BJ (cell line): ENCODE data around the gene ATE1. TPM values are rescaled to one million over a fixed set of nuclear protein-coding genes. Genes with fewer than 3 reads are reported as not detected.

Experiments
- CTCF ChIA-PET: fragments of 350-600 bp; formaldehyde crosslinking; extraction: SDS; loops from one replicate; lab custom pipeline; 2021; ENCODE audit warnings: antibody characterized with exemption, inconsistent platforms; lab: Yijun Ruan, JAX
- POLR2A ChIA-PET: fragments of 300-600 bp; sonication (Branson Sonifier 250); formaldehyde crosslinking; extraction: SDS; loops from one replicate; lab custom pipeline; 2021; ENCODE audit warnings: antibody characterized with exemption; lab: Charles Lee
- DNase-seq: peaks from one replicate; pipeline ENCODE4 v3.0.0-alpha.2; 2011; ENCODE audit warnings: low read depth
- H3K27me3 ChIP-seq: 2 replicates; pipeline ENCODE4 v1.6.0; 2011; ENCODE audit warnings: low read length; ENCODE audit not compliant: control insufficient read depth, insufficient read depth
- H3K36me3 ChIP-seq: 2 replicates; pipeline ENCODE4 v1.5.1; 2011; ENCODE audit warnings: low read length; ENCODE audit not compliant: control insufficient read depth, insufficient read depth
- H3K4me3 ChIP-seq: 2 replicates; pipeline ENCODE4 v1.5.1; 2011; ENCODE audit warnings: low read depth, mild to moderate bottlenecking, control low read depth, low read length
- CTCF ChIP-seq: IDR thresholded peaks from 2 replicates; pipeline ENCODE4 v1.5.1; 2011; ENCODE audit warnings: low read depth, mild to moderate bottlenecking, control low read depth, inconsistent platforms, low read length, moderate library complexity; ENCODE audit not compliant: insufficient read depth
- polyA plus RNA-seq: library from polyadenylated mRNA; depleted of rRNA; stranded (reverse); fragments of >200 nt; gene quantifications from 2 replicates; pipeline ENCODE4 v1.2.3, GENCODE V29; 2011

ATE1 gene
- polyA plus RNA-seq, 1 experiment = 7.4 TPM

- no peaks in the 10 kb centered on the region for H3K36me3 ChIP-seq
- CTCF ChIA-PET = no interaction called here
- POLR2A ChIA-PET = interaction anchor here (0.6 to 0.7 kb wide), 2 partner anchors 16 to 477 kb away, joined by 7 to 14 read pairs; no protein-coding TSS in a partner anchor
- no peak for TF ChIP-seq CTCF
- H3K27me3 ChIP-seq = no peaks in the 10 kb centered on the region
- H3K4me3 ChIP-seq = no peak overlapping the region
- DNase-seq = no peak
These were observed 79.7 kb downstream of the ATE1 start for GRCh38 chr10:121848082-121848481.

GRCh38 chr10:121846555-121846954, 81.3 kb downstream of the ATE1 start:
- ChIA-PET POLR2A (no interaction called here), CTCF (no interaction called here)
- DNase-seq = no peak
- Histone ChIP-seq H3K4me3 (no peak overlapping the region), H3K27me3 (no peaks in the 10 kb centered on the region), H3K36me3 (no peaks in the 10 kb centered on the region)
- TF ChIP-seq CTCF = no peak

GRCh38 chr10:121845044-121845784, 82.6 kb downstream of the ATE1 start:
- TF ChIP-seq CTCF = no peak
- H3K36me3 ChIP-seq = no peaks in the 10 kb centered on the region
- no peak overlapping the region for H3K4me3 ChIP-seq
- H3K27me3 ChIP-seq = no peaks in the 10 kb centered on the region
- ChIA-PET POLR2A (no interaction called here), CTCF (no interaction called here)
- DNase-seq = no peak

DNA sequence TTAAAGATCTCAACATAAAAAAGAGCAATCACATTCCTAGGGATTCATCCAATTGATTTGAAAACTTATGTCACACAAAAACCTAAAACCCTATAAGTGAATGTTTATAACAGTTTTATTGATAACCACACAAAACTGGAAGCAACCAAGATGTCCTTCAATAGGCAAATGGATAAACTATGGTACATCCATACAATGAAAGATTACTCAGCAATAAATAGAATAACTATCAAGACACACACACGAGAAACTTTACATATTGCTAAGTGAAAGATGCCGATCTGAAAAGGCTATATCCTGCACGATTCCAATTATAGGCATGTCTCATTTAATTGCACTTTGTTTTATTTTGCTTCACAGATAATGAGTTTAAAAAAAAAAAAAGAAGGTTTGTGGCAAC, 83.3 kb downstream of the ATE1 start:
- no peak for DNase-seq
- ChIA-PET POLR2A (no interaction called here), CTCF (no interaction called here)
- Histone ChIP-seq H3K27me3 (no peaks in the 10 kb centered on the region), H3K4me3 (no peak overlapping the region), H3K36me3 (no peaks in the 10 kb centered on the region)
- TF ChIP-seq CTCF = no peak

- CTCF ChIA-PET = no interaction called here
These were observed 84.5 kb downstream of the ATE1 start for GRCh38 chr10:121843379-121843778.

More at GRCh38 chr10:121843379-121843778, 84.5 kb downstream of the ATE1 start:
- TF ChIP-seq CTCF = no peak
- POLR2A ChIA-PET = no interaction called here
- Histone ChIP-seq H3K36me3 (no peaks in the 10 kb centered on the region), H3K27me3 (no peaks in the 10 kb centered on the region), H3K4me3 (no peak overlapping the region)
- no peak for DNase-seq
